WTC11 (cell line): ENCODE data around the gene NRTN. TPM values are rescaled to one million over a fixed set of nuclear protein-coding genes. Genes with fewer than 3 reads are reported as not detected.

Source experiments
- ATAC-seq: fragments of 200-7000 bp; cut with Tn5 transposase; 2 replicates; pipeline ENCODE4 v1.10.0; 2021; ENCODE audit warnings: mild to moderate bottlenecking, moderate library complexity
- CTCF ChIA-PET: fragments of 300-600 bp; sonication (Branson Sonifier 250); formaldehyde crosslinking; loops from one replicate; lab custom pipeline; 2021; ENCODE audit warnings: antibody characterized with exemption; lab: Charles Lee
- POLR2A ChIA-PET: fragments of 350-600 bp; sonication (Branson Sonifier 250); formaldehyde crosslinking; loops from one replicate; lab custom pipeline; 2021; ENCODE audit warnings: antibody characterized with exemption; lab: Charles Lee
- DNase-seq: peaks from one replicate; pipeline ENCODE4 v3.0.0; 2021; ENCODE audit warnings: low spot score
- H3K27ac Mint-ChIP-seq: 2 replicates; pipeline ENCODE4 v1.8.0; 2021; ENCODE audit warnings: mixed read lengths
- H3K27me3 Mint-ChIP-seq: 2 replicates; pipeline ENCODE4 v1.8.0; 2021; ENCODE audit warnings: low read depth, mild to moderate bottlenecking, moderate library complexity, mixed read lengths
- H3K36me3 Mint-ChIP-seq: 2 replicates; pipeline ENCODE4 v1.8.0; 2021; ENCODE audit warnings: mixed read lengths
- H3K4me1 Mint-ChIP-seq: 2 replicates; pipeline ENCODE4 v1.8.0; 2022; ENCODE audit warnings: mixed read lengths
- H3K4me3 Mint-ChIP-seq: 2 replicates; pipeline ENCODE4 v1.8.0; 2021; ENCODE audit warnings: mild to moderate bottlenecking, moderate library complexity, mixed read lengths
- H3K9me3 Mint-ChIP-seq: 2 replicates; pipeline ENCODE4 v1.8.0; 2021; ENCODE audit warnings: mixed read lengths
- CBFB ChIP-seq: sonication (generic); formaldehyde crosslinking; IDR thresholded peaks from 2 replicates; pipeline ENCODE4 v1.8.1; 2022; ENCODE audit warnings: mild to moderate bottlenecking, low read depth, missing genetic modification reagents
- E2F4 ChIP-seq: sonication (generic); formaldehyde crosslinking; IDR thresholded peaks from 2 replicates; pipeline ENCODE4 v1.8.1; 2022; ENCODE audit warnings: low read depth, mild to moderate bottlenecking, moderate library complexity, missing genetic modification reagents, borderline replicate concordance
- EMX1 ChIP-seq: fragments of 250-450 bp; sonication (Bioruptor Pico); IDR thresholded peaks from 2 replicates; pipeline ENCODE4 v1.8.0; 2021; ENCODE audit warnings: mild to moderate bottlenecking
- GABPB1 ChIP-seq: sonication (generic); formaldehyde crosslinking; IDR thresholded peaks from 2 replicates; pipeline ENCODE4 v1.8.1; 2023; ENCODE audit warnings: mild to moderate bottlenecking, missing genetic modification reagents
- MLX ChIP-seq: sonication (generic); formaldehyde crosslinking; IDR thresholded peaks from 2 replicates; pipeline ENCODE4 v1.8.1; 2023; ENCODE audit warnings: mild to moderate bottlenecking, missing genetic modification reagents, moderate library complexity
- NR3C1 ChIP-seq: sonication (generic); formaldehyde crosslinking; conservative IDR thresholded peaks from 2 replicates; pipeline ENCODE4 v1.8.1; 2023; ENCODE audit warnings: low read depth, mild to moderate bottlenecking, missing genetic modification reagents
- PRDM15 ChIP-seq: sonication (generic); formaldehyde crosslinking; IDR thresholded peaks from 2 replicates; pipeline ENCODE4 v1.8.0; 2022; ENCODE audit warnings: missing genetic modification reagents
- PREB ChIP-seq: sonication (generic); formaldehyde crosslinking; IDR thresholded peaks from 2 replicates; pipeline ENCODE4 v1.8.1; 2022; ENCODE audit warnings: mild to moderate bottlenecking, missing genetic modification reagents, moderate library complexity, borderline replicate concordance
- RELA ChIP-seq: sonication (generic); formaldehyde crosslinking; IDR thresholded peaks from 2 replicates; pipeline ENCODE4 v1.8.1; 2022; ENCODE audit warnings: missing genetic modification reagents, mild to moderate bottlenecking, borderline replicate concordance
- TEAD1 ChIP-seq: sonication (generic); formaldehyde crosslinking; IDR thresholded peaks from 2 replicates; pipeline ENCODE4 v1.8.0; 2022; ENCODE audit warnings: mild to moderate bottlenecking, missing genetic modification reagents
- TEAD4 ChIP-seq: sonication (generic); formaldehyde crosslinking; IDR thresholded peaks from 2 replicates; pipeline ENCODE4 v1.8.0; 2022; ENCODE audit warnings: mild to moderate bottlenecking, missing genetic modification reagents
- USF1 ChIP-seq: sonication (generic); formaldehyde crosslinking; IDR thresholded peaks from 2 replicates; pipeline ENCODE4 v1.8.0; 2022; ENCODE audit warnings: mild to moderate bottlenecking, missing genetic modification reagents
- ZNF138 ChIP-seq: sonication (generic); formaldehyde crosslinking; conservative IDR thresholded peaks from 2 replicates; pipeline ENCODE4 v1.8.1; 2022; ENCODE audit warnings: mild to moderate bottlenecking, moderate library complexity, missing genetic modification reagents
- ZNF416 ChIP-seq: fragments of 250-450 bp; sonication (Bioruptor Pico); IDR thresholded peaks from 2 replicates; pipeline ENCODE4 v1.9.0; 2021; ENCODE audit warnings: mild to moderate bottlenecking, inconsistent platforms
- total RNA-seq: library from RNA; stranded (reverse); gene quantifications from 3 replicates; pipeline ENCODE4 v1.2.3, GENCODE V29; 2021

The NRTN gene
- total RNA-seq, 1 experiment from 2014 or later: 6.1 TPM

GRCh38 chr19:5863030-5863665 is 58.3 kb downstream of the NRTN start:
- no peak for DNase-seq
- H3K27ac Mint-ChIP-seq: no peak overlapping the region
- no peak for ATAC-seq
- H3K27me3 Mint-ChIP-seq: peaks cover 9% of the 10 kb centered on the region
- H3K4me1 Mint-ChIP-seq: no peaks in the 10 kb centered on the region
- no peaks in the 10 kb centered on the region for H3K9me3 Mint-ChIP-seq
- no peak overlapping the region for H3K4me3 Mint-ChIP-seq
- CTCF ChIA-PET: no interaction called here
- TF ChIP-seq USF1 (CRISPR knock-in tag) (no peak), NR3C1 (CRISPR knock-in tag) (no peak), PREB (CRISPR knock-in tag) (no peak), MLX (CRISPR knock-in tag) (no peak)
- no peaks in the 10 kb centered on the region for H3K36me3 Mint-ChIP-seq
- POLR2A ChIA-PET: no interaction called here

GRCh38 chr19:5864013-5864720 is 59.3 kb downstream of the NRTN start:
- ChIA-PET CTCF (no interaction called here), POLR2A (no interaction called here)
- Mint-ChIP-seq H3K4me1 (no peaks in the 10 kb centered on the region), H3K4me3 (no peak overlapping the region), H3K27ac (0 out of 2 replicates have a peak overlapping the region, but pooled peaks have one; percentile 11), H3K27me3 (peaks cover 9% of the 10 kb centered on the region), H3K9me3 (no peaks in the 10 kb centered on the region), H3K36me3 (no peaks in the 10 kb centered on the region)
- ATAC-seq: no peak
- no peak for DNase-seq
- no peak for TF ChIP-seq GABPB1 (CRISPR knock-in tag)
- TF ChIP-seq PREB (CRISPR knock-in tag): no peak
- no peak for TF ChIP-seq PRDM15
- no peak for TF ChIP-seq TEAD4 (CRISPR knock-in tag)
- TF ChIP-seq CBFB: no peak
- TF ChIP-seq RELA (CRISPR knock-in tag): no peak
- TF ChIP-seq TEAD1 (CRISPR knock-in tag): no peak
- no peak for TF ChIP-seq E2F4 (CRISPR knock-in tag)
- TF ChIP-seq NR3C1 (CRISPR knock-in tag): no peak
- no peak for TF ChIP-seq ZNF416 (CRISPR knock-in tag)
- TF ChIP-seq ZNF138 (CRISPR knock-in tag): no peak
- TF ChIP-seq USF1 (CRISPR knock-in tag): no peak
- TF ChIP-seq EMX1 (CRISPR knock-in tag): no peak
